H9 (cell line): ENCODE data around the gene MTHFD1L. TPM values are rescaled to one million over a fixed set of nuclear protein-coding genes. Genes with fewer than 3 reads are reported as not detected.

ENCODE experiments used
- DNase-seq: peaks from one replicate; pipeline ENCODE4 v3.0.0-alpha.2; 2017
- H2AFZ ChIP-seq: one replicate; pipeline ENCODE4 v1.6.1; 2013; ENCODE audit warnings: mild to moderate bottlenecking, low read length, control low read depth, moderate library complexity
- H2AK5ac ChIP-seq: 2 replicates; pipeline ENCODE4 v1.6.1; 2013; ENCODE audit warnings: low read length, control low read depth, mixed read lengths; ENCODE audit not compliant: insufficient read length
- H2BK120ac ChIP-seq: one replicate; pipeline ENCODE4 v1.6.1; 2013; ENCODE audit warnings: low read depth, mild to moderate bottlenecking, low read length, control low read depth, inconsistent platforms; ENCODE audit not compliant: poor library complexity, severe bottlenecking
- H2BK12ac ChIP-seq: 2 replicates; pipeline ENCODE4 v1.6.1; 2013; ENCODE audit warnings: low read length, control low read depth, mixed read lengths, low read depth; ENCODE audit not compliant: insufficient read length
- H2BK15ac ChIP-seq: 2 replicates; pipeline ENCODE4 v1.6.1; 2013; ENCODE audit warnings: low read depth, low read length, control low read depth
- H2BK20ac ChIP-seq: one replicate; pipeline ENCODE4 v1.6.1; 2013; ENCODE audit warnings: low read depth, mild to moderate bottlenecking, low read length, control low read depth, inconsistent platforms; ENCODE audit not compliant: poor library complexity, severe bottlenecking
- H2BK5ac ChIP-seq: 2 replicates; pipeline ENCODE4 v1.6.1; 2013; ENCODE audit warnings: low read length, control low read depth, mixed read lengths; ENCODE audit not compliant: insufficient read length
- H3K14ac ChIP-seq: 2 replicates; pipeline ENCODE4 v1.6.1; 2013; ENCODE audit warnings: low read length, control low read depth; ENCODE audit not compliant: insufficient read depth
- H3K18ac ChIP-seq: 2 replicates; pipeline ENCODE4 v1.6.1; 2013; ENCODE audit warnings: low read depth, mild to moderate bottlenecking, mixed read lengths, low read length, control low read depth; ENCODE audit not compliant: insufficient read length
- H3K23ac ChIP-seq: 2 replicates; pipeline ENCODE4 v1.6.1; 2013; ENCODE audit warnings: low read length, control low read depth, mixed read lengths, low read depth; ENCODE audit not compliant: insufficient read length
- H3K23me2 ChIP-seq: 2 replicates; pipeline ENCODE4 v1.6.1; 2013; ENCODE audit warnings: low read depth, mild to moderate bottlenecking, mixed read lengths, low read length, control low read depth; ENCODE audit not compliant: insufficient read length, poor library complexity, severe bottlenecking
- H3K27ac ChIP-seq: 2 replicates; pipeline ENCODE4 v1.5.1; 2013; ENCODE audit warnings: low read length, control low read depth, mixed read lengths, low read depth; ENCODE audit not compliant: insufficient read length
- H3K27me3 ChIP-seq: 2 replicates; pipeline ENCODE4 v1.6.1; 2013; ENCODE audit warnings: low read length, control low read depth, inconsistent platforms; ENCODE audit not compliant: insufficient read depth
- H3K4ac ChIP-seq: 2 replicates; pipeline ENCODE4 v1.6.1; 2013; ENCODE audit warnings: low read depth, mild to moderate bottlenecking, control low read depth, inconsistent platforms, low read length, moderate library complexity
- H3K4me1 ChIP-seq: 2 replicates; pipeline ENCODE4 v1.6.1; 2013; ENCODE audit warnings: low read length, control low read depth, inconsistent platforms; ENCODE audit not compliant: insufficient read depth
- H3K4me2 ChIP-seq: 2 replicates; pipeline ENCODE4 v1.6.1; 2013; ENCODE audit warnings: low read length, control low read depth, mixed read lengths; ENCODE audit not compliant: insufficient read length, insufficient read depth
- H3K56ac ChIP-seq: 2 replicates; pipeline ENCODE4 v1.6.1; 2013; ENCODE audit warnings: low read depth, mild to moderate bottlenecking, mixed read lengths, low read length, control low read depth; ENCODE audit not compliant: insufficient read length
- H3K79me1 ChIP-seq: 2 replicates; pipeline ENCODE4 v1.6.1; 2013; ENCODE audit warnings: low read depth, mild to moderate bottlenecking, moderate library complexity, low read length, control low read depth, inconsistent platforms; ENCODE audit not compliant: insufficient read depth, poor library complexity, severe bottlenecking
- H3K79me2 ChIP-seq: 2 replicates; pipeline ENCODE4 v1.6.1; 2013; ENCODE audit warnings: low read length, control low read depth, inconsistent platforms; ENCODE audit not compliant: insufficient read depth
- H3K9ac ChIP-seq: 2 replicates; pipeline ENCODE4 v1.6.1; 2013; ENCODE audit warnings: low read length, control low read depth, mixed read lengths; ENCODE audit not compliant: insufficient read length; ENCODE audit errors: extremely low read depth
- H3K9me3 ChIP-seq: one replicate; pipeline ENCODE4 v1.6.1; 2013; ENCODE audit warnings: low read depth, low read length, inconsistent platforms; ENCODE audit not compliant: control insufficient read depth
- H3T11ph ChIP-seq: one replicate; pipeline ENCODE4 v1.6.1; 2013; ENCODE audit warnings: mild to moderate bottlenecking, low read length, control low read depth, inconsistent platforms
- H4K20me1 ChIP-seq: one replicate; pipeline ENCODE4 v1.6.1; 2013; ENCODE audit not compliant: control insufficient read depth, insufficient read length, insufficient read depth
- H4K5ac ChIP-seq: 2 replicates; pipeline ENCODE4 v1.6.1; 2013; ENCODE audit warnings: low read depth, mild to moderate bottlenecking, mixed read lengths, low read length, control low read depth; ENCODE audit not compliant: insufficient read length
- H4K8ac ChIP-seq: replicated peaks from 2 replicates; pipeline ENCODE4 v1.6.1; 2013; ENCODE audit warnings: low read length, control low read depth, mixed read lengths, low read depth; ENCODE audit not compliant: insufficient read length
- H4K91ac ChIP-seq: 2 replicates; pipeline ENCODE4 v1.6.1; 2013; ENCODE audit warnings: low read depth, mild to moderate bottlenecking, moderate library complexity, mixed read lengths, low read length, control low read depth; ENCODE audit not compliant: insufficient read length
- H3K27ac Mint-ChIP-seq, 3 experiments: 2 replicates in 2 of 3; 3 replicates in 1 of 3; pipeline ENCODE4 v1.8.0; 2020 to 2021; ENCODE audit warnings: mixed read lengths in 3 of 3, mild to moderate bottlenecking in 1 of 3, moderate library complexity in 1 of 3
- H3K27me3 Mint-ChIP-seq: 2 replicates; pipeline ENCODE4 v1.8.0; 2021; ENCODE audit warnings: low read depth, mild to moderate bottlenecking, moderate library complexity, mixed read lengths
- H3K36me3 Mint-ChIP-seq, 3 experiments: 2 replicates in 2 of 3; 3 replicates in 1 of 3; pipeline ENCODE4 v1.8.0; 2020 to 2021; ENCODE audit warnings: low read depth in 3 of 3, mixed read lengths in 3 of 3; ENCODE audit not compliant: insufficient read depth in 1 of 3
- H3K4me1 Mint-ChIP-seq, 2 experiments: 2 replicates each; pipeline ENCODE4 v1.8.0; 2020; ENCODE audit warnings: mixed read lengths in 2 of 2
- H3K4me3 Mint-ChIP-seq, 2 experiments: 2 replicates in 1 of 2; 3 replicates in 1 of 2; pipeline ENCODE4 v1.8.0; 2020 to 2021; ENCODE audit warnings: mild to moderate bottlenecking in 2 of 2, mixed read lengths in 2 of 2, moderate library complexity in 1 of 2
- H3K9me3 Mint-ChIP-seq, 2 experiments: 2 replicates in 1 of 2; 3 replicates in 1 of 2; pipeline ENCODE4 v1.8.0; 2020; ENCODE audit warnings: mild to moderate bottlenecking in 2 of 2, mixed read lengths in 2 of 2, moderate library complexity in 1 of 2
- CTCF ChIP-seq: fragments of 200-600 bp; sonication (generic); conservative IDR thresholded peaks from 3 replicates; pipeline ENCODE4 v1.8.0; 2021; ENCODE audit warnings: antibody characterized with exemption, mild to moderate bottlenecking
- WGBS: extraction: QIAGEN DNeasy Blood & Tissue Kit; methylation state at CpG from one replicate; pipeline ENCODE4 v1.1.7; 2013; ENCODE audit warnings: missing lambda C conversion rate, low lambda C conversion rate, mixed read lengths; ENCODE audit not compliant: insufficient read length; ENCODE audit errors: extremely low coverage; 5-methylcytosine and 5-hydroxymethylcytosine counted together
- total RNA-seq: library from RNA; stranded (reverse); gene quantifications from 2 replicates; pipeline ENCODE4 v1.2.1, GENCODE V29; 2021

MTHFD1L gene
- total RNA-seq, 1 experiment from 2014 or later = 90.2 TPM

GRCh38 chr6:151025076-151025475 lies 159.6 kb downstream of the MTHFD1L start:
- H4K5ac ChIP-seq = no peak overlapping the region
- no peak overlapping the region for H3K4ac ChIP-seq
- H3K27ac ChIP-seq = no peak overlapping the region
- TF ChIP-seq CTCF = no peak
- H3K79me1 ChIP-seq = no peaks in the 10 kb centered on the region
- no peak overlapping the region for H2BK5ac ChIP-seq
- H3T11ph ChIP-seq = no peak overlapping the region
- no peaks in the 10 kb centered on the region for H3K4me1 ChIP-seq
- Mint-ChIP-seq H3K27ac (no peak overlapping the region; a peak in 2 of 7 replicates), H3K4me1 (peaks cover 17 to 18% of the 10 kb centered on the region in 2 experiments), H3K9me3 (no peaks in the 10 kb centered on the region), H3K36me3 (peaks cover 9 to 56% (median 16%) of the 10 kb centered on the region in 3 experiments; a peak in 6 of 7 replicates), H3K27me3 (no peaks in the 10 kb centered on the region), H3K4me3 (no peak overlapping the region)
- WGBS = no CpG with 5 or more reads among the region's 16 CpGs
- H2BK20ac ChIP-seq = no peak overlapping the region
- no peaks in the 10 kb centered on the region for H4K20me1 ChIP-seq
- H3K9me3 ChIP-seq = no peaks in the 10 kb centered on the region
- H4K91ac ChIP-seq = no peak overlapping the region
- H2BK12ac ChIP-seq = no peak overlapping the region
- H3K23ac ChIP-seq = no peak overlapping the region
- no peak overlapping the region for H3K56ac ChIP-seq
- no peak overlapping the region for H3K18ac ChIP-seq
- H3K9ac ChIP-seq = no peak overlapping the region
- no peak for DNase-seq
- no peak overlapping the region for H2BK15ac ChIP-seq
- no peak overlapping the region for H3K4me2 ChIP-seq
- H3K79me2 ChIP-seq = no peaks in the 10 kb centered on the region
- H3K27me3 ChIP-seq = no peaks in the 10 kb centered on the region
- no peak overlapping the region for H4K8ac ChIP-seq
- no peak overlapping the region for H2AFZ ChIP-seq
- H2BK120ac ChIP-seq = no peak overlapping the region
- peaks cover 3% of the 10 kb centered on the region for H3K23me2 ChIP-seq
- H2AK5ac ChIP-seq = no peak overlapping the region
- H3K14ac ChIP-seq = no peak overlapping the region
